Caco-2 (cell line): ENCODE data around the gene SMIM23. TPM values are rescaled to one million over a fixed set of nuclear protein-coding genes. Genes with fewer than 3 reads are reported as not detected.

Experiments used
- Bru-seq: library from RNA; stranded (reverse); fragments of 400-500 nt; gene quantifications from one replicate; lab custom pipeline; 2021; lab: Mats Ljungman, UMichigan
- BruChase-seq, 2 experiments: library from RNA; stranded (reverse); fragments of 400-500 nt; gene quantifications; one replicate each; lab custom pipeline; 2021; lab: Mats Ljungman, UMichigan
- BruUV-seq: library from RNA; stranded (reverse); fragments of 400-500 nt; replicated peaks from 2 replicates; lab custom pipeline; 2021; lab: Mats Ljungman, UMichigan
- CTCF ChIA-PET: fragments of 300-600 bp; sonication (Branson Sonifier 250); formaldehyde crosslinking; loops from one replicate; lab custom pipeline; 2022; ENCODE audit warnings: antibody characterized with exemption; lab: Charles Lee
- POLR2A ChIA-PET: fragments of 300-600 bp; sonication (Branson Sonifier 250); formaldehyde crosslinking; loops from one replicate; lab custom pipeline; 2022; ENCODE audit warnings: antibody characterized with exemption; lab: Charles Lee
- DNase-seq, 2 experiments: peaks; one replicate each; pipeline versions ENCODE4 v3.0.0 to v3.0.0-alpha.2; 2020 to 2022
- H3K27me3 ChIP-seq: replicated peaks from 2 replicates; pipeline ENCODE4 v1.6.0; 2011; ENCODE audit warnings: low read length; ENCODE audit not compliant: control insufficient read depth, insufficient read depth
- H3K36me3 ChIP-seq: 2 replicates; pipeline ENCODE4 v1.5.1; 2011; ENCODE audit warnings: low read length; ENCODE audit not compliant: control insufficient read depth, insufficient read depth
- H3K4me1 ChIP-seq: fragments of 250-450 bp; sonication (Bioruptor Pico); 2 replicates; pipeline ENCODE4 v1.5.1; 2020; ENCODE audit warnings: mild to moderate bottlenecking
- H3K4me3 ChIP-seq: 2 replicates; pipeline ENCODE4 v1.5.1; 2011; ENCODE audit warnings: low read depth, mild to moderate bottlenecking, control low read depth, low read length
- H3K9me3 ChIP-seq: fragments of 250-450 bp; sonication (Bioruptor Pico); 2 replicates; pipeline ENCODE4 v1.5.1; 2020; ENCODE audit warnings: mild to moderate bottlenecking, moderate library complexity
- H3K27ac Mint-ChIP-seq: one replicate; pipeline ENCODE4 v1.8.0; 2022; ENCODE audit warnings: mixed read lengths; ENCODE audit not compliant: unreplicated experiment
- H3K27me3 Mint-ChIP-seq: one replicate; pipeline ENCODE4 v1.8.0; 2022; ENCODE audit warnings: mixed read lengths; ENCODE audit not compliant: insufficient read depth, unreplicated experiment
- H3K36me3 Mint-ChIP-seq: one replicate; pipeline ENCODE4 v1.8.0; 2022; ENCODE audit warnings: mild to moderate bottlenecking, mixed read lengths; ENCODE audit not compliant: insufficient read depth, unreplicated experiment
- H3K4me1 Mint-ChIP-seq: one replicate; pipeline ENCODE4 v1.8.0; 2022; ENCODE audit warnings: low read depth, mixed read lengths; ENCODE audit not compliant: unreplicated experiment
- H3K4me3 Mint-ChIP-seq: one replicate; pipeline ENCODE4 v1.8.0; 2022; ENCODE audit warnings: mild to moderate bottlenecking, moderate library complexity, mixed read lengths; ENCODE audit not compliant: unreplicated experiment
- H3K9me3 Mint-ChIP-seq: one replicate; pipeline ENCODE4 v1.8.0; 2022; ENCODE audit warnings: mixed read lengths; ENCODE audit not compliant: unreplicated experiment
- CTCF ChIP-seq, 2 experiments: fragments of 200-600 bp in 1 of 2; IDR thresholded peaks; 1 replicate in 1 of 2; 2 replicates in 1 of 2; pipeline versions ENCODE4 v1.5.1 to v1.8.0; 2011 to 2022; ENCODE audit warnings: antibody characterized with exemption in 1 of 2, control low read depth in 1 of 2, inconsistent platforms in 1 of 2, low read depth in 1 of 2, low read length in 1 of 2, mild to moderate bottlenecking in 1 of 2, moderate library complexity in 1 of 2; ENCODE audit not compliant: insufficient read depth in 1 of 2, severe bottlenecking in 1 of 2, unreplicated experiment in 1 of 2
- intact Hi-C: fragments of 100-400 bp; cut with micrococcal nuclease; formaldehyde crosslinking; loops from one replicate; pipeline ENCODE4 v1.10.0; 2022; ENCODE audit not compliant: unreplicated experiment
- long read RNA-seq: library from polyadenylated mRNA; stranded (forward); transcript quantifications from one replicate; pipeline ENCODE4 v2.0.0, GENCODE V29; 2022
- total RNA-seq: library from RNA; stranded (reverse); gene quantifications from 2 replicates; pipeline ENCODE4 v1.2.3, GENCODE V29; 2022

Gene SMIM23
- total RNA-seq (not detected in 2 replicates), Bru-seq, nascent RNA (not detected), BruChase-seq, experiment 1, labeled RNA remaining after a 2-hour chase (not detected), BruChase-seq, experiment 2, labeled RNA remaining after a 6-hour chase (not detected)
- long read RNA-seq: 0 reads

GRCh38 chr5:171785517-171785916 lies at the start of gene SMIM23:
Gene SMIM23 (plus strand): TSS chr5:171785817. CDS start chr5:171785872, 55 bp downstream.
- H3K36me3 ChIP-seq: no peaks in the 10 kb centered on the region
- TF ChIP-seq CTCF (IDR thresholded peaks at IDR 0.05; ENCODE audit: insufficient read depth in 1 of 2, low read depth in 1 of 2, low read length in 1 of 2, severe bottlenecking in 1 of 2, unreplicated experiment in 1 of 2): no peak
- no peak within 1 kb of the TSS for H3K4me3 Mint-ChIP-seq
- H3K4me1 ChIP-seq: no peaks in the 10 kb centered on the region
- DNase-seq: no peak
- H3K27ac Mint-ChIP-seq: no peak within 1 kb of the TSS
- POLR2A ChIA-PET: no interaction called here
- BruUV-seq: no TSS peak
- CTCF ChIA-PET: interaction anchor here (0.5 kb wide), 1 partner anchor 21 kb away, joined by 4 read pairs; no protein-coding TSS in a partner anchor
- peaks cover 7% of the 10 kb centered on the region for H3K9me3 Mint-ChIP-seq
- H3K4me3 ChIP-seq: no peak within 1 kb of the TSS
- no peaks in the 10 kb centered on the region for H3K9me3 ChIP-seq
- no peaks in the 10 kb centered on the region for H3K36me3 Mint-ChIP-seq
- no peaks in the 10 kb centered on the region for H3K4me1 Mint-ChIP-seq
- H3K27me3 ChIP-seq: no peaks in the 10 kb centered on the region
- intact Hi-C loops: no loop called here
- peaks cover 6% of the 10 kb centered on the region for H3K27me3 Mint-ChIP-seq

- no peak for DNase-seq
- Histone ChIP-seq H3K9me3 (no peaks in the 10 kb centered on the region), H3K4me1 (no peaks in the 10 kb centered on the region), H3K4me3 (no peak overlapping the region), H3K27me3 (no peaks in the 10 kb centered on the region; the same call in 1 of the 2 replicates), H3K36me3 (no peaks in the 10 kb centered on the region)
- ChIA-PET POLR2A (no interaction called here), CTCF (no interaction called here)
- no peak overlapping the region for H3K27ac Mint-ChIP-seq
- no peak overlapping the region for H3K4me3 Mint-ChIP-seq
- no peaks in the 10 kb centered on the region for H3K9me3 Mint-ChIP-seq
- no peaks in the 10 kb centered on the region for H3K36me3 Mint-ChIP-seq
- H3K27me3 Mint-ChIP-seq: peaks cover 16% of the 10 kb centered on the region
- intact Hi-C loops: no loop called here
- no peaks in the 10 kb centered on the region for H3K4me1 Mint-ChIP-seq
- no peak for TF ChIP-seq CTCF (IDR thresholded peaks at IDR 0.05; ENCODE audit: insufficient read depth in 1 of 2, low read depth in 1 of 2, low read length in 1 of 2, severe bottlenecking in 1 of 2, unreplicated experiment in 1 of 2)
- no TSS peak for BruUV-seq
Observed at GRCh38 chr5:171736976-171737891, 48.4 kb upstream of the SMIM23 start.

GRCh38 chr5:171738501-171738900 lies 47.1 kb upstream of the SMIM23 start:
- Histone ChIP-seq H3K36me3 (no peaks in the 10 kb centered on the region), H3K9me3 (no peaks in the 10 kb centered on the region), H3K27me3 (no peaks in the 10 kb centered on the region; the same call in 1 of the 2 replicates), H3K4me3 (no peak overlapping the region), H3K4me1 (no peaks in the 10 kb centered on the region)
- Mint-ChIP-seq H3K27ac (no peak overlapping the region), H3K27me3 (peaks cover 21% of the 10 kb centered on the region), H3K4me3 (no peak overlapping the region), H3K4me1 (no peaks in the 10 kb centered on the region), H3K9me3 (no peaks in the 10 kb centered on the region), H3K36me3 (no peaks in the 10 kb centered on the region)
- intact Hi-C loops: no loop called here
- ChIA-PET CTCF (no interaction called here), POLR2A (no interaction called here)
- TF ChIP-seq CTCF (IDR thresholded peaks at IDR 0.05; ENCODE audit: insufficient read depth in 1 of 2, low read depth in 1 of 2, low read length in 1 of 2, severe bottlenecking in 1 of 2, unreplicated experiment in 1 of 2): no peak
- DNase-seq: no peak
- no TSS peak for BruUV-seq
